Endometrium (tissue), 2 donors: ENCODE measurements around the gene HS3ST5.
"Not testable (repeated sequence)": the region's sequence is repeated elsewhere in the genome, so short reads cannot be mapped to it uniquely, and the experiment has no call there.

Source experiments
- FAIRE-seq: peaks from 2 replicates; lab custom pipeline; 2012; peaks lifted over from hg19 to GRCh38; lab: Jason Lieb, UNC
- donor health status: control.
- donor health status: control.

Gene HS3ST5

DNA sequence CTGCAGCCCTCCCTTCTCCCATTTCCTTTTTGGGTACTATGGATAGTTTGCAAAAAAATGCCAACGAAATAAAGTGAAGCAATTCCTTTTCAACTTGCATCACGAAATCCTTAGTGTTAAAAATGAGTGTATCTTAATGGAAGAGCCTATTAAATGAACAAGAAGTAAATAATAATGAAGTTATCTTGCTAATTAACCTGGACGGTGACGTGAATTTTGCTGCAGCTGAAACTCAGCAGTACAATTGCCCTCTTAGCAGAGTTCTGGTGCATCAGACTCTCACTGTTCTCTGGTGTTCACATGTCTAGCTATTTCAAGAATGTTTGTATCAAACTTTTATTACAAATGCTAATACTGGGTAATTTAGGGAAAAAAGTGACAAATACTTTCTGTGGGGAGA lies 252.2 kb downstream of the HS3ST5 start:
- no peak for FAIRE-seq

DNA sequence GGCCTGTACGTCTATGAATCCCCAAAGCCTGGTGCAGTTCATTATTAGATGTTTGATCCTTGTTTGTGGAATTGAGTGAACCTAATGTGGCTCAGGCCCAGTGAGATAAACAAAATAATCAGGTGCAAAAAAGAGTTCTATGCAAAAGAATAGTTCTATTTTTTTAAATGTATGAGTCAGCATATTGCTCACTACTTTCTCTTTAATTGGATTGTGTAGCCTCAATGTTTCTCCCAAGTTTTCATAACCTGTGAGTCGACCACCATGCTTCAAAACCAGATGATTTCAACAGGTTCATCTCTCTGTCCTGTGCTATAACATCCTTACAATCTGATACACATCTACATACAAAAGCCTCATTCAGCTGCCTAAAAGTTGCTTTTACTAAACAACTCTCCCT lies 255.3 kb downstream of the HS3ST5 start:
- FAIRE-seq: no peak

DNA sequence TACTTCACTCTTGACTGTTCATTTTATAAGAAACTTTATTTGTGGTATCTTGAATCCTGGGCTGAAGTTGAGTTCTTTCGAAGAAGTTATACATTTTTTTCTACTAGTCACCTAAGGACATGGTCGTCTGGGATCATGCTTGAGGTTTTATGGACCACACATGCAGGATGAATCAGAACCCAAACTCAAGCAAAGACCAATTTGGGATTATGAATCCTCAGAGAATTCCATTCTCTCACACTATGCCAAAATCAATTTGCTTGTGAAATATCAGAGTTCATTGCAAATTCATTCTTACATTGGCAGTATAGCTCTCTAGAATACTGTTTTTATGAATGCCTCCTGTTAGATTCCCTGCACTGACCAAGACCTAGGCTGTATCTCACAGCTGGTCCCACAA lies 257.6 kb downstream of the HS3ST5 start:
- FAIRE-seq: no peak

DNA sequence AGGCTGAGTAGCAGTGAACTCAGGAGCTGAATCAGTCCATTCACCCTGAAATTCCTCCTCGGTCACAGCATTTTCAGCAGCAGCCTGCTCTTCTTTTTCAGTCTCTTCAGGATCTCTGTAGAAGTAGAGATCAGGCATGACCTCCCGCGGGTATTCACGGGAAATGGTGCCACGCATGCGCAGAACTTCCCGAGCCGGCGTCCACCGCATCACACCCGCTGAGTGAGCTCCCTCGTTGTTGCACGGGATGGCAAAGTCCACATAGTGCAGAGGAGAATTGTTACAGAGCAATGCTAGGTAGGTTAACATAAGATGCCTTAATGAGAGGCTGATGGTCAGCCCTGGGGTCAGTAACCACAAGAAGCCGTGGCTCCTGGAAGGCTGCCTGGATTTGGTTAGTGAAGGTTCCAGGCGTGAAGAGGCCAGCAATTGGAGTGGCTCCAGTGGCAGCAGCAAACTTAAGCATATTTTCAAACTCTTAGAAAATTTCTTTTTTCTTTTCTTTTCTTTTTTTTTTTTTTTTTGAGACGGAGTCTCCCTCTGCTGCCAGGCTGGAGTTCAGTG lies 258.4 kb downstream of the HS3ST5 start:
- FAIRE-seq: no peak

DNA sequence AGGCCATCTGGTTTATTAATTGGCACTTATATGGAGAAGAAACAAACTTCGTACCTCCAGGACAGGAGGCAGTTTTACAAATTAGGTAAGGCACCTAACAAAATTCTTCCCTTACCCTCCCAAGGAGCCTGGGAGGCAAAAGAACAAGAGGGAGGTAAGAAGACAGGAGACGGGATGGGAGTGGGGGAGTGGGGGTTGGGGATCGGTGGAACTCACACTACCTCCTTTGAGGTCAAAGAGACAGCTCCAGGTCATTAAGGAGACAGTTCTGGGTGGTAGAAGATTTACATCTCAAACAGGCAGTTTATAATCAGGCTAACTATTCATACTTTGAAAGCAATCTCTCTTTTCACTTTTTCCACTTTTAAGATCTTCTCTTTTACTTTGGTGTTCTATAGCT lies 259.6 kb downstream of the HS3ST5 start:
- no peak for FAIRE-seq

DNA sequence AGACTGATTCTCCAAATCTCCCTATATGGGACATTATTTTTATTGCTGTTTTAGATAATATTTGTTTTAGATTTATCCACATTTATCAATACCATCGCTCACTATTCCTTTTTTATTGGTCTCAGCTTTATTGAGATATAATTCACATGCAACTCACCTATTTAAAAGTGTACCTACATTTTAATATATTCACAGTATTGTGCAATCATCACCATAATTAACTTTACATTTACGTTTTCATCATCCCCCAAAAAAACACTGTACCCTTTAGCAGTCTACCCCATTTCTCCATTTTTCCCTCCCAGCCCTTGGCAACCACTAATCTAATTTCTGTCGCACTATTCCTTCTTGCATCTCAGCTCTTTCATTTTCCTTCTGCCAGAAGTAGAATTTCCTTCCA lies 261.1 kb downstream of the HS3ST5 start:
- FAIRE-seq: no peak

DNA sequence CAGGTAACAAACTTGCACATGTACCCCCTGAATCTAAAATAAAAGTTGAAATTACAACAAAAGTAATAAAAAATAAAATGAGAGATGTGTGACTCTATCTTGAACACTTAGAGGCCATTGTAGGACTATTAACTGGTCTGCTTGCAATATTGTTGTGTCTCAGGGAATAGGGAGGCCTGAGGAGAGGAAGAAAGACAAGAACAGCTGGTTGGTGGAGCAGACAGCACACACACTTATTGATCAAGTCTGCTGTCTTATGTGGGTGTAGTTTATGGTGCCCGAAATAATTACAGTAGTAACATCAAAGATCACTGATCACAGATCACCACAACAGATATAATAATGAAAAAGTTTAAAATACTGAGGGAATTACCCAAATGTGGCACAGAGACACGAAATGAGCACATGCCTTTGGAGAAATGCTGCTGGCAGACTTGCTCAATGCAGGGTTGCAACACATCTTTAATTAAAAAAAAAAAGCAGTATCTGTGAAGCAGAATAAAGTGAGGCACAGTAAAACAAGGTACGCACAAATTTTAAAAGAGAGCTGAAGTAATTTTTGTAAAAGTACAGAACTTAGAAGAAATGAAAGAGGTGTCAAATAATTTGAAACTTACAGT lies 261.8 kb downstream of the HS3ST5 start:
- FAIRE-seq: no peak

DNA sequence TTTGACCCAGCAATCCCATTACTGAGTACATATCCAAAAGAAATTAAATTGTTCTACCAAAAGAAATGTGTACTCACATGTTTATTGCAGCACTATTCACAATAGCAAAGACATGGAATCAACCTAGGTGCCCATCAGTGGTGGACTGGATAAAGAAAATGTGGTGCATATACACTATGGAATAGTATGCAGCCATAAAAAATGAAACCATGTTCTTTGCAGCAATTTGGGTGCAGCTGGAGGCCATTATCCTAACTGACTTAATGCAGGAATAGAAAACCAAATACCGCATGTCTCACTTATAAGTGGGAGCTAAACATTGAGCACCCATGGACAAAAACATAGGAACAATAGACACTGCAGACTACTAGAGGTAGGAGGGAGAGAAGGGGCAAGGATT lies 262.4 kb downstream of the HS3ST5 start:
- FAIRE-seq: not testable (repeated sequence)

DNA sequence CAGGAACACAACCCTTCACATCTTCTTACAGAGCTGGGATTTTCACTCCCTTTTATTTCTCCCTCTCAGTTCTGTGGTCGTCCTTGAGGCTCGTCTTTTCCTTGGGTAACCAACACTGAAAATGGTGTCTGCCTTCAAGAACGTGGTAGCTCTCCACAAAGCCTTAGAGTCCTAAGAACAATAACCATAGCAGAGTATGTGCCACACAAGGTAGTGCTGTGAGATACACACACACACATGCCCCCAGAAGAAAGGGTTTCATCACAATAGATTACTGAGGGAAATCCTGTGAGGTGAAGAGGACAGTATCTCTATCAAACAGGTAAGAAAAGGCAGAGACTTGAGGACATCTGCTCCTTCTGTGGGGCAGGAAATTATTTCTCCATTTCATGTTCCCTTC lies 267.0 kb downstream of the HS3ST5 start:
- FAIRE-seq: no peak

DNA sequence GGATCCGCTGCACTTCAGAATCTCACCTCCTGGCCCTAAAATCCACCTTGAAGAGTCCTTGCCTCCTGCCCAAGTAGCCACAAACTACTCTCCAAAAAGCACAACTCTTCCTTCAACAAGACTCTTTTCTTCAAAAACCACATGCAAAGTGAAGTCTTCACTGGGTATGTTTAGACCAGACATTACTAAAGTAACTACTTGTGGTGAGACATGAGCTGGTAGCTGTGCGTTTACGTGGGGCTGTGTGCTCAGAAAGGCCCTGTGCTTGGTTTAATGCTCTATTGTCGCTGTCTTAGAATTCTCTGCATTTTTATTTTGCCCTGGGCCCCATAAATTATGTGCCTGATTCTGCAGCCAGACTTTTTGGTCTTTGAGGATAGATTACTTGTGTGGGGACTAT lies 267.5 kb downstream of the HS3ST5 start:
- no peak for FAIRE-seq

DNA sequence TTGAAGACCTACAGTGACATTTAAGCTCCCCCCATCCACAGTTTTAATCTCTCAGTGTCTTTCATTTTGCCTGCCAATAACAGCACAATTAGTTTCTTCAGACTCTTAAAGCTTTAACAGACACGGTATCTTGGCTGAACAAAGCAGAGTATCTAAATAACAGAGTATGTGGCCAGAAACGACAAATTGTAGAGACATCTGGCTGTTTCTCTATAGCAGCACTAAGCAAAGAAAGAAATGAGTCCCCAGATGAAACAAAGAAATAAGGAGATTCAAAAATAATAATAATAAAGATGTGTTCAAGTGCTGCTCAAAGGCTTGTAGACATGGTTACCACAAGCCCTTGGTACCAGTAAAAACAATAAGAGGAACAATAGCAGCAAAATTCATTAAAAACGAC lies 274.1 kb downstream of the HS3ST5 start:
- FAIRE-seq: no peak

DNA sequence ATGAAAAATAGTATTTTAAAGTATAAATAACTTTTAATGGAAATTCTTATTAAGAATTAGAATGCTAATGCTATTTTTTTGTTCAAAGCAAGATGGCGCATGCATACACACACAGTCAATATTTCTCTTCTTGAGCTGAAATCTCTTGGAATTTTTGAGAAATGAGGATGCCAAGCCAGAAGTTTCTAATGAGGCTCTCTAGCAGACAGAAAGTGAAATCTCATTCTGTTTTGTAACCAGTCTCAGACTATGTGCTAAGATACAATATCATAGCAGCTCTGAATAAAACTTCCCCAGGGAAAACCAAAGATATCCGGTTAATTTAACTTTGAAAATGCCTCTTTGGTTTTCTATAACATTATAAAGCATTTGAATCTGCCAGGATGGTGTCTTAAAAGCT lies 274.7 kb downstream of the HS3ST5 start:
- FAIRE-seq: no peak

DNA sequence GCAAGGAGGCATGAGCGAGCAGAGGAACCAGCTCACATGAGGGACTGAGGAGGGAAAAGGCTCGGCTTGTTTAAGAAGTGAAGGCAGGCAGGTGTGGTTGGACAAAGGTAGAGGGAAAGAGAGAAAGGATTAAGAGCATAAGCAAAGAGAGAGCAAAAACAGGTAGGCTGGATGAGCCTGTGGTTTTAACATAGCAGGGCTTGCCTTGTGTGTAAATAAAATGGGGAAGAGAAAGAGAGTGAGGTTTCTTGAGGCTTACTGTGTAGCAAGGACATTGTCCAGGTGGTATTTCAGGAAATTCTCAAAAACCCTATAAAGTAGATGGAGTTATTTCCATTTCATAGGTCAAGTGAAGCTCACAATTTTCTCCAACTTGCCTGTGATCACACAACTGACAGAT lies 278.0 kb downstream of the HS3ST5 start:
- FAIRE-seq: no peak

DNA sequence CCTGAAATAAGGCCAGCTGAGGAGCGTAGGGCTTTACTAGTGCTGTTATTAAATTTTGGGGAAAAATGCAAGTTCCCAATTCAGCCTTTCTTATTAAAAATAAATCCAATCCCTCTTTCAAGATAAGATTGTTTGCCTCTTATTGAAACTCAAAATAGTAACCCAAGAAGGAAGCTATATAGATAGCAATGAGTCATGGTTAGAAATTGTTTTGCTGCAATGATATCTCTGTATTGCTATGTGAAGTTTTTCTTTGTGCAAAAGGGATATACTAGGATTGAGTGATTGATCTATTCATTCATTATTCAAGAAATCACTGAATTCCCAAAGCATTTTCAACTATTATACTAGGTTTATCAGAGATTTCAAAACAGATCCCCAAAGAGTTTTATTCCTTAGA lies 278.9 kb downstream of the HS3ST5 start:
- no peak for FAIRE-seq

DNA sequence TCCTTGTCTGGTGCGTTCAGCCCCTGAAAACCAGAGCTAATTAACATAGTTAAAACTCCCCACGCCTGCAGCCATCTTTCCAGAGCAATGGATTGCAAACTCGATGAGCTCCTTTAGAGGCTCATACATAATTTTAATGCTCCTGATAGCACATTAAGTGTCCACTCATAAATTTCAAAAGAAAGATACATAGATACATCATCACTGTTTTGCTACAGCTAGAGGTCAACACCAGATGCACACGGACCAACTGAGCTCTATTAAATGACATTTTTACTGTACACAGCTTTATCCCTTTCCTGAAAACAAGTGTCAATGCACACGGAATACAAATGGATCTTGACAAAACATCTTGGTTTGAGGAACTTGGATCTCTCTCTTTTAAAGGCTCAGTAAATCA lies 280.6 kb downstream of the HS3ST5 start:
- no peak for FAIRE-seq

DNA sequence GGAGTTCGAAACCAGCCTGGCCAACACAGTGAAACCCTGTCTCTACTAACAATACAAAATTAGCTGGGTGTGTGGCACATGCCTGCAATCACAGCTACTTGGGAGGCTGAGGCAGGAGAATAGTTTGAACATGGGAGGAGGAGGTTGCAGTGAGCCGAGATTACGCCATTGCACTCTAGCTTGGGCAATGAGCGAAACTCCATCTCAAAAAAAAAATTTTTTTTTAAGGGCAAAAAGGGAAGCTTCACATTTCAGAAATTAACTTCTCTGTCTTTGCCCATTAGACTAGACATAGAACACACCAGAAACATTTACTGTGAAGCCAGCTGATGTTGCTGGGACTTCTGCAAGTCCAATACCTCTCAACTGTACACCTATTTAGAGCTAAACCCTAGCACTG lies 281.1 kb downstream of the HS3ST5 start:
- FAIRE-seq: no peak

DNA sequence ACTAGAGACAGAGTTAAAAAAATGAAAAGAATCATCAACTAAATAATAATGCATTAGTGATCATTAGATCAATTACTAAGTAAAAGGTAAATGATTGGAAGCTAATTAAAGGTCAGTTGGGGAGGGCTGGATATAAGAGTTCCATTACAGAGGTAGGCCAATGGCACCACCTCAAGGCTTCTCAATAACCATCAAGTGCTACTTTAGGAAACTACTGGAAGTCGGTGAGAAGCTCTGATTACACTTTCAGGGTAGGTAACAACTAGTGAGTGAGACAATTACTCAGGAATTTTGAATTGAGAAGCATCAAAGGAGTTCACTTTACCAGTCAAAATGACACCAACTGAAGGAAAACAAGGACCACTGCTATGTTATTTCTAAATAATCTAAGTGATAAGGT lies 281.7 kb downstream of the HS3ST5 start:
- no peak for FAIRE-seq

DNA sequence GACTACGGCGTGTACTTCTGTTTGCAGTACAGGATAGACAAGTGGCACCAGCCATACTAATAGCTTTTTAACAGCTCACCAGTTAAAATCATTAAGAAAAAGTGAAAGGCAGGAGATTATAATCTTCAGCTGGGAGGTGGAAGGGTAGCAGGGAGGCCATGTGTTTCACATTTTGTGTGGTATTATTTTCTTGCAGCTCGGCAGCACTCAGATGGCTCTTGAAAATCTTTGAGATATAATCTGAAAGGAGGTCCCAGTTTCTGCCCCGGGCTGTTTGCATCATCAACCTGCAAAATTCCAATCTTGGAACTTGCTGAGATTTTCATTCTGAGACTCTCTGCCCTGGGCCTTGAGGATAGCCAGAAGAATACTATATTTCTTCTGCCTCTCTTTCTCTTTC lies 284.4 kb downstream of the HS3ST5 start:
- FAIRE-seq: no peak

DNA sequence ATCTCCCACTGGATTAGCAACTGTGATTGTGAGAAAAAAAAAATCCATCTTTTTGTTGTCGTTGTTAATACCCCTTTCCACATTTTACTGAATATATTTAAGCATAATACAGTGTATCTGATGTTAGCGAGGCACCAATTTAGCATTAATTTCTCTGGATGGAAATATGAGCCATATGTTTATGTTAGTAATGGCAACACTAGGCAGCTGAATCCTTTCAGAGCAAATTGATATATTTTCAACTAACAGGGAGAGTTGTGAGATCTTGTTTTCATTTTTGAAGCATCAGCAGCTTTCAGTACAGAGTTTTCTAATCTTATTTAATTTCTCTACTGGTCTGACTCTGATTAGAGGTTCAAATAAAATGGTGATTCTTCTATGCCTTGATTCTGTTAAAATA lies 287.1 kb downstream of the HS3ST5 start:
- FAIRE-seq: no peak

DNA sequence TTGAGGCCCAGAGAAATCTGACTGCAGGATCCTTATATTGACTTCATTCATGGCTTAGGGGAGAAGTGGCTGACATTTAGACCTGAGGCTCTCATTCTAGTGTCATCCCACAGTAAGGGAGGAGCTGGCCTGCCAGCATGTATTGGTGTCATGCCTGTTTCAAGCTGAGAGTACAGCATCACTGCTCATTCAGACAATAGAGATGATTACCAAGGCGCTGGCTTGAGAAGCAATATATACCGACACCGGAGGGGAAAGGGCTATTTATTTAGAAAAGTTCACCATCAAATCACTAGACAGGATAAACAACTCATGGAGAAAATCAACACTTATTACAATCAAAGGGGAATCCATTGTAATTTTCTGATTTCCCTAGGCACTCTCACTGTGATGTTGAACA lies 287.5 kb downstream of the HS3ST5 start:
- no peak for FAIRE-seq

DNA sequence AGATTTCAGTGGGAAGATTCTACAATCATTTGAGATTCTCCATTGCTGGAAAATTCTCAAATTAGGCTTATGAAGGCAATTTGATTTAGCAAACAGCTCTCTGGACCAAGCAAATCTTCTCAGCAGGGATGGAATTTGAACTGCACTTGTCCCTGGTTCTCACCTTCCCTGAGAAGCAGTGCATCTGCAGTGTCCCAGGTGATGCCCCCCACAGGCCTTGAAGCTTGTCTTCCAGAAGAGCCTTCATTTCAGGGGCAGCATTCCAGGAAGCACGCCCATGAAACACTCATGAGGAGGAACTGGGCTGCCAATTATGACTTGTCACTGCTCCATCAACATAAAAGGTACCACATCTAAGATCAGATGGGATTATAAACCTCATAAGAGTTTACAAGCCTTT lies 289.0 kb downstream of the HS3ST5 start:
- FAIRE-seq: no peak

DNA sequence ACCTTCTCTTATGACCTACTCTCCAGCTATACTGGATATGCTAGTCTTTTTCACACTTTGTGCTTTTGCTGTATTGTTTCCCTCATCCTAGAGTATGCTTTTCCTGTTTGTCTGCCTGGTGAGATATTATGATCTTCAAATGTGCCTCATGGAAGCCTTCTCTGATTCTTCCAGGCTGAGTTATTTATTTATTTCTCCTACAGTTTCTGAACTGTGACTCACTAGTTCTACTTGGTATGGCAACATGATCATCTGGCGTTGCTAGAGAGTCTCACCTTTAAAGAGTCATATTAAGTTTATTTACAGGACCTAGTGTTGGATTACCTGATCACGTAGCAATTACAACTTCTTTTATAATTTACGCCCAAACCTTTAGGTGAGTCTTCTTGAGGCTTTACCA lies 290.7 kb downstream of the HS3ST5 start:
- no peak for FAIRE-seq

DNA sequence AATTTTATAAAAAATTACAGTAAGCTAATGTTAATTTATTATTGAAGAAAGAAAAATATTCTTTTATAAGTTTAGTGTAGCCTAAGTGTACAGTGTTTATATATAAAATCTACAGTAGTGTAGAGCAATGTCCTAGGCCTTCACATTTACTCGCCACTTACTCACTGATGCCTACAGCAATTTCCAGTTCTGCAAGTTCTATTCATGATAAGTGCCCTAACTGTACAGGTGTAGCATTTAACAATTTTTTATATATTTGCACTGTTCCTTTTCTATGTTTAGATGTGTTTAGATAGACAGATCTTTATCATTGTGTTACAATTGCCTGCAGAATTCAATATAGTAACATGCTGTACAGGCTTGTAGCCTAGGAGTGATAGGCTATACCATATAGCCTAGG lies 291.8 kb downstream of the HS3ST5 start:
- no peak for FAIRE-seq

DNA sequence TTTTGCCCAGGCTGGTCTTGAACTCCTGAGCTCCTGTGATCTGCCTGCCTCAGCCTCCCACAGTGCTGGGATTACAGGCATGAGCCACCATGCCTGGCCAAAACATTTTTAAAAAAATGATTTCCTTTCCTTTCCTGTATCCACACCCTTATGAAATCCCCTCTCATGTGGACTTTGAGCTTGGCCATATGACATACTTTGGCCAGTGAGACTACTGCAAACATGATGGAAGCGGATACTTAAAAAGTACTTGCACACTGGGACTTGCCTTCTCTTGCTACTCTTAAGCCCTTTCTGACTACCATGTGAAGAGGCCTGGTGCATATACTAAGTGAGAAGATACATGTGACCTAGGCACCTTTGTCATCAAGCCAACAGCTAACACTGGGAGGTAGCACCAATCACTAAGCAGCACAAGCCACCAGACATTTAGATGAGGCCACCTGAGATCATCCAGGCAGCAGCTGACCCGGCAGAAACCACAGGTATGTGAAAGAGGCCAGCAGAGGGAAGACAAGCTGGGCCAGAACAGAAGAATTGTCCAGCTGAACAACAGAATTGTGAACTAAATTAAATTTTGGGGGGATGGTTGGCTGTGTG lies 293.4 kb downstream of the HS3ST5 start:
- no peak for FAIRE-seq
